Fibroblast of skin of left quadriceps (primary cell): ENCODE measurements around the gene RNGTT.

ENCODE experiments used
- DNase-seq, 2 experiments: peaks; one replicate each; pipeline ENCODE4 v3.0.0-alpha.2; 2013; ENCODE audit warnings: low read depth in 2 of 2

RNGTT gene

GRCh38 chr6:88662163-88662580, 301.2 kb downstream of the RNGTT start:
- DNase-seq, result no peak

- DNase-seq, result no peak
Observed at GRCh38 chr6:88661136-88661535, 302.3 kb downstream of the RNGTT start.

DNA sequence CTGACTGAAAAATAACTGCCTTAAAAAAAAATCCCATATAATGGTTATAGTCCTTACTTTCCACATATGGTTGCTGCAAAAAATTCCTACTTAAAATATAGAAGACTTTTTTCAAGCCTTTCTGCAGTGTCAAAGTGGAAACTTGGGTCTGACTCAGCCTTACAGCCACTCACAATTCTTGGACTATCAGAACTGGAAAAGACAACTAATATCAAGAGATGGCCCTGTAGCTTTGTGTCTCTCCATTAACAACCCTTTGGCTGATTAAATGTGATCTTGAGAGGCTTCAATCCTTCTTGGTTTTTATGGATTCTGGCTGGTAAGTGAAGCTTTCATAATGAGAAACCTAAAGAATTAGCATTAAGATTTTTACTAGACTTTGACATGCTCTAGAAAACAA, 307.8 kb downstream of the RNGTT start:
- DNase-seq, result no peak

DNA sequence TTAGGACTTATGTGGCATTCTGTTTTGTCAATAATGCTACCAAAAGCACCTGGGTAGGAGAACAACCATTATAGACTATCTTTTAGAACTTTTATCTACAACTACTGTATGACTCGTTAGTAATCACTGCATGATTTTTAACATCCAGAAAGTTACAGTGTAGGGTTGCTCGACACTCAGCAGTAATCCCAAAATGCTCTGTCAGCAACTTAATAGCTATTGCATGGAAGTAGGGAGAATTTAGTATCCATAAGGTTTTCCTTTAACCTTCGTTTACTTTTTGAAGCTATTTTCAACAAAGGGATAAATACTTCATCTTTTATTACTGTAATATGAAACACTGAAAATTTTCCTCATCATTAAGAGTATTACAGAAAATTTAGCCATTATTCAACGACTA, 309.5 kb downstream of the RNGTT start:
- DNase-seq, result no peak

DNA sequence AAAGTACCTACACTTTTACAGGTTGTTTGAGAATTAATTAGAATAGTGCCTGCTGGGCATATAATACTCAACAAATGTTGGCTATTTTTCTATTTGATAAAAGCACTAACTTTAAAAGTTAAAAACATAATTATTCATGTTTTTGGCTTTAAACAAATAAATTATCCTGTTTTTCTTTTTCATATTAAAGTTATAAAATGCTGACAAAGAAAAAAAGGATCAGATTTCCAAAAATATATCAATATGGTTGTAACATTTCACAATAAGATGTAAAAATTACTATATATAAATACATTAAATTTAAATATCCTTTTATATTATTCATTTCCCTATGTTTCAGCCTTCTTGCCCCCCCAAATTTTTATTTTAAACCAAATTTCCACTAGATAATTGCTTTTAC, 312.0 kb downstream of the RNGTT start:
- no peak for DNase-seq

DNA sequence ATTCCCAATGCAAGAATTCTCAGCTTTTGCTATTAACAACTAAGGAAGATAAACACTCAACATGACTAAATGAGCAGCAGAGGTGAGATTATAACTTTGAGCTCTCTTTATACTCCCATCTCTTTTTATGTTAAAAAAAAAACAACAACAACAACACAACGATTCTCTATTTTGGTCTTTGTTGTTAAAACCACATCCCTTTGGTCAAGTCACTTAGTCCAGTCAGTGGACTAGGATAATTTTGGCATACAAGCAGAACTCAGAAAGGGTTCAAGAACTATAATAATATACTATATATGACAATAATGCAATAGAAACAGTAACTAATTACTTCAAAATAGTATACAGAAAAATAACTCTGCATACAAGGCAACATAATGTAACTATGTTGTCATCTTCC, 312.4 kb downstream of the RNGTT start:
- no peak for DNase-seq

DNA sequence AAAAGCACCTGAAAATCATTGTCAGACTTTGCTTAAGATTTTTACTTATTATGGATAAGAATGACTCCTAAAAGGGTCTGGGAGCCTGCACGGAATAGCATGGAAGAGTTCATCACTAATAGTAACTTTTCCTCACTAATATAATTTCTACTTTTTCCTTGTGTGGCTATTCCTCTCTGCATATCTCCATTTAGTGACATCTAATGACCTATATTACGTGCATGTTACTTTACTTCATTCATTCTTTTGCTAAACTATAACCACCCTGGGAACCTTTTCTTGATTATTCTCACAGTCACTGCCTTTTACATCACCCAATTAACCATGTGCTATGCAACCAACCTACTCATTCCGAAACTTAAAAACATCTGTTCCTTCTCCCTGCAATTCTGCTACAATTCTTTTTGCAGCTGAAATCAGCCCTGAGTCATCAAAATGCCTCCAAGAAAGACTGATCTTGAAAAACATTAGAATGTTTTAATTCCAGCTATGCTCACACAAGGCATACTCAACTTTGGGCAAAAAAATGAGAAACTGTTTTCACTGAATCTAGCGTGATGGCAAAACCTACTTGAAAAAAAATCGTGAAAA, 313.3 kb downstream of the RNGTT start:
- DNase-seq, result peak; percentile 68 to 75

- DNase-seq, result peak; percentile 19 to 21
Observed at GRCh38 chr6:88641178-88641903, 322.1 kb downstream of the RNGTT start.

- DNase-seq, result no peak
Observed at GRCh38 chr6:88637761-88638545, 325.5 kb downstream of the RNGTT start.

GRCh38 chr6:88636871-88637270, 326.5 kb downstream of the RNGTT start:
- DNase-seq, result no peak

GRCh38 chr6:88633782-88634181, 329.6 kb downstream of the RNGTT start:
- DNase-seq, result no peak

GRCh38 chr6:88631830-88632229, 331.6 kb downstream of the RNGTT start:
- DNase-seq, result no peak

- DNase-seq, result no peak
Observed at GRCh38 chr6:88629838-88630494, 333.5 kb downstream of the RNGTT start.

GRCh38 chr6:88626460-88626859, 337.0 kb downstream of the RNGTT start:
- DNase-seq, result no peak

- no peak for DNase-seq
Observed at GRCh38 chr6:88623531-88623930, 339.9 kb downstream of the RNGTT start.

- no peak for DNase-seq
Observed at GRCh38 chr6:88619951-88620350, 343.5 kb downstream of the RNGTT start.

DNA sequence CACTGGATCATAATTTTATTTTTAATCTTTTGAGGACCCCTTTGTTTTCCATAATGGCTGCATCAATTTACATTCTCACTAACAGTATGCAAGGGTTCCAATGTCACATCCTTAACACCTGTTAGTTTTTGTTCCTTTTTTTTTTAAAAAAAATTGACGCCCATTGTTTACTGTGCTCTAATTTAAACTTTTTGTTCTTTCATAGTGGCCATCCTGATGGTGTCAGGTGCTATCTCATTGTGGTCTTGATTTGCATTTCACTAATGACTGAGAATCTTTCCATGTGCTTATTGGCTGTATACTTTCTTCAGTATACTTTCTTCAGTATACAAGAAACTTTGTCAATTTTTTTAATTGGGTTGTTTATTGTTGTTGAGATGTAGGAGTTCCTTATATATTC, 347.0 kb downstream of the RNGTT start:
- DNase-seq, result no peak

DNA sequence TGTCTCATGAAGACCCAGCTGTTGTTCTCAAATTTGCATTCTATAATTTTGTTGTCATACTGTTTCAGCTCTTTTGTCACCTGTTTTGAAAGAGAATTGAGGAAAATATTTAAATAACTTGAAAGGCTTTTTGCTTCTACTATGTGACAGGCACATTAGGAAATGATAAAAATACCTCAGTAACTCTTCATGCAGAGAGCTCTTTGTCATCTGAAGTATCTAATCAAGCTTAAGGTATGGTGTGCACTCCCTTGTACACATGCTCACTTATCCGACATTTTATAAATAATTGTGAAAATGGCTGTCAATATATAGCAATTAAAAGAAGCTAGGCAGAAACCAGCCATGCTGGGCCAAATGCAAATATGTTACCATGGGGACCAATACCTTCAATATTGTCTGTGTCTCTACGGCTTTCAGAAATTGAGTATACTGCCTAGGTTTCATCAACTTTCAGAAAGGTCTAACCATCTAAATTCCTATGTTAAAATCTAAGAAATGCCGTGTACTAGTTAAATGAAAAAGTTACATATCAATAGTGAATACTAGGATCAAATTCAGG, 349.0 kb downstream of the RNGTT start:
- no peak for DNase-seq

DNA sequence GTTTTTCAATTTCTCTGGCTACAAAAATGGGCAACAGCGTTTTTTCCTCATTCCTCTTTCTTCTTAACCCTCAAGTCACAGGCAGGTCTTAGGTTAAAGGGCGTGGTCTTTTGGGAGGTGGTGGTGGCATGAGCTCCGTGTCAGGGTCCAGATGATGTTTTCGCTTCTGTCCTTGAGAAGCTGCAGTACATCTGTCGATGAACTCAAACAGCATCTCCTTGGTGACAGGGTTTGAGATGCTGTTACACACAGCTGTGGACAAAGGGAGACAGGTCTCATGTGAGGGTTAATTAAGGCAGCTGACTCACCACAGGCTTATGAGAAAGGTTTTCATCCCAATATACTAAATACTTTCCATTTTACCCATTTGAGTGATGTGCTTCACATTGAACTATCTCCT, 350.8 kb downstream of the RNGTT start:
- no peak for DNase-seq

GRCh38 chr6:88611721-88612120, 351.7 kb downstream of the RNGTT start:
- no peak for DNase-seq

DNA sequence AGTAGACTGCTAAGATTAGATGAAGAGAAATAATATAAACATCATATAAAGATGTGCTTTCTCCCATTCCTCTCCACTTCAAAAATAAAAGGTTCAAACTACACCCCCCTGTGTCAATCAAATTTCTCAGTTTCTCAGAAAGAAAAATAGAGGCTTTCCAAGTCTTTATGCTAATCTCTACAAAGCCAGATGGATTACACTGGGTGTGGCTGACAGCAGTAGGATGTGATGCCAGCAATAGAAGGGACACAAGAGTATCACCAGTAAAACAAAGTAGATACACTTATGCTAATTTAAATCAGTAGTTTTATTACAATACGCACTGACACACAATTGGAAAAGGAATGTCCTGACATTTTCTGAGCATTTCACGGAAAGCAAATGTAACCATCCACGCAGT, 353.4 kb downstream of the RNGTT start:
- DNase-seq, result no peak

GRCh38 chr6:88605271-88605670, 358.1 kb downstream of the RNGTT start:
- DNase-seq, result no peak
